HG02588 (cell line): Measurements from ENCODE around the gene TRIM43B.
"Not testable (repeated sequence)": the region's sequence is repeated elsewhere in the genome, so short reads cannot be mapped to it uniquely, and the experiment has no call there.

Experiments used
- ATAC-seq: cut with Tn5 transposase; IDR thresholded peaks from one replicate; pipeline ENCODE4 v1.9.1; 2021; ENCODE audit warnings: mild to moderate bottlenecking, moderate library complexity; ENCODE audit not compliant: unreplicated experiment

TRIM43B gene

DNA sequence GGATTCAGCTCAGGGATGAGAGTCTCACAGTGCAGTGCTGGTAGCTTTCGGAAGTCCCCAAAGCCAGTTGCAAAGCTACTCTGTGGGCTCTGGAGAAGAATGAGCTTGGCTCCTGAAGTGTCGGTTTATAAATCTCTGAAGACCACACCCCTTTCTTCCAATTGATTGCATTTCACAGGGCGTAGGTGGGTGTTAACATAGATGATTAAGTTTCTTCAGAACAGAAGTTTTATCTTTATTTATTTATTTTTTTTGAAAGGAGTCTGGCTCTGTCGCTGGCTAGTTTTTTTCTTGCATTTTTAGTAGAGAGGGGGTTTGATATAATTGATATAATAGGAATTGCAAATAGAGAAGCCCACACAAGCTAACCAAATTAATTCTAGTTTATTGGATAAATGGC is at the start of gene TRIM43B:
Gene TRIM43B (minus strand): TSS at position 101 of the 400 bp plus-strand sequence. CDS start 2,040 bp downstream, outside the sequence.
- ATAC-seq: not testable (repeated sequence)

DNA sequence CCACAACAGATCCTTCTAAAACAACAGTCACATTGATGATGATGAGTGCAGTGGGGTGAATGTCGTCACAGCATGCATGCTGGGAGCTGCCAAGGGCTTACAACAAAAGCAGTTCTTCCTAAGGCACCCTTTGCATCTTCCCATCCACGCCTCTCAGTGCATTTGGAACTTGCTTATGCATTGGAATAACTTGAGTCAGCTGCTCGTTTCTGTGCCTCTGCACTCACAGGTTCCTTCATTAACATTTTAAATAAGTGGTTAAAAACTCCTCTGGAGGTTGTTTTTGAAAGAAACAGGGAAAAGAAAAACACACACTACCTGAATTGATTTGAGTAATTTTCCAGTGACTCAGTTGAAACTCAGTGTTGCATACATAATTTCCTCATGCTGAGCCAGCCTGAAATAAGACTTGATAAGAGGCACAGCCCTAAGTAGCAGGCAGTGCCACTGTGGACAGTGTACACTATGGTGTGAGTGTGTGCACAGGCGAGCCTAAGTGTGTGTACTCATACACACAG is 46.8 kb upstream of the TRIM43B start:
- peak; percentile 17 for ATAC-seq

DNA sequence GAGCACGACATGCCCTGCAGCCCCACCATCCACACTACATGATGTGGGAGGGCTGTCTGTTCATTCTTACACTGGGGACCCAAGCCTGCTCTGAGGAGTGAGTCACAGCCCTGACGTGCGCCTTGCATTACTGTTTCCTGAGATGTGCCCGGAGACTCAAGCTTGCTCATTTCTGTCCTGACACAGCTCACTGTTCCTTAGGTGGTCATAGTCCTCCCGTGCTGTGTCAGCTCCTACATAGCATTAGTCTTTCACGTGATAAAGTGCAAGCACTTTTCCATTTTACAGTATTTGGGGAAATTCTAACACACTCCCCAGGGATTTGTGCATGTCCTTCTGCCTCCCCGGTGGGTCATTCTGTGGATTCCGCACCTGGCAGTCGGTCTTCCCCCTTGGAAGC is 46.2 kb upstream of the TRIM43B start:
- ATAC-seq: peak; percentile 66

DNA sequence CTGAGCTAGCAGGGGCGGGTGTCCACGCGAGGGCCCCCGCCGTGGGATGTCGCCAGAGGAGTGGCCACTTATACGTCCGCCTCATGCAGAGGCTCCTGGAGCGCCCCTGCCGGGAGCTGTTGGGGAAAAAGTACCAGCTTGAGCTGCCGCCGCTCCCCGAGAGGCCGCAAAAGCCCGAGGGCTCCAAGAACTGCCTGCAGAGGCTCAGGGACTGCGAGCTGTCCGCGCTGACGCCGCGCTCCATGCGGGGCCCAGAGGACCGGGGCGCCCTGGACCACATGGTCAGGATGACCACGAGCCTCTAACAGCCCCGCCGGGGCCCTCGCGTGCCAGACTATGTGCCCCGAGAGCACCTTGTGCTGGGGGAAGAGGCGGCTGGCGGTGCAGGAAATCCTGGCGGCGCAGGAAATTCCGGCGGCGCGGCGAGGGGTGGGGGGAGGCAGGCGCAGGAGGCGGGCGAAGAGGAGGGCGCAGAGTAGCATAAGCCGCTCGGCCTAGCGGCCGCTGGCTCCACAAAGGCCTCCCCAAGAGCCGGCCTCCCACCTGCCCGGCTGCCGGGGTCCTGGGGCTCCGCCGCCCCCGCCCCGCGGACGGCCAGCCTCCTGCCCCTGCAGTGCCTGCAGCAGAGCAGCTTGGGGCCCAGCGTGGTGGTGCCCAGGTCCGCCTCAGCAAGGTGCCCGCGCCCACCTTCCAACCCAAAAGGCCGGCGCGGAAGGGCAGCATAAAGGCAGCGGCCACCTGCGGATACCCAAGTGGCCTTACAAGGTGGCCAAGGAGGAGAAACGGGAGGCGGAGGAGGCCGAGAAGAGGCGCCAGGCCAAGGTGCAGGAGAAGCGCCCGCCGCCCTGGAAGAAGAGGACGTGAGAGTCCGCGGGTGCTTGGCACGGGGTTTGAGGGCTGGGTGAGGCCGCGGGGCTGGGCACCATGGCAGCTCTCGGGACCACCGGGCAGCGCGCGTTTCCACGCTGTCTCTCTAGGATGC is 42.1 kb upstream of the TRIM43B start:
- ATAC-seq: peak; percentile 66

DNA sequence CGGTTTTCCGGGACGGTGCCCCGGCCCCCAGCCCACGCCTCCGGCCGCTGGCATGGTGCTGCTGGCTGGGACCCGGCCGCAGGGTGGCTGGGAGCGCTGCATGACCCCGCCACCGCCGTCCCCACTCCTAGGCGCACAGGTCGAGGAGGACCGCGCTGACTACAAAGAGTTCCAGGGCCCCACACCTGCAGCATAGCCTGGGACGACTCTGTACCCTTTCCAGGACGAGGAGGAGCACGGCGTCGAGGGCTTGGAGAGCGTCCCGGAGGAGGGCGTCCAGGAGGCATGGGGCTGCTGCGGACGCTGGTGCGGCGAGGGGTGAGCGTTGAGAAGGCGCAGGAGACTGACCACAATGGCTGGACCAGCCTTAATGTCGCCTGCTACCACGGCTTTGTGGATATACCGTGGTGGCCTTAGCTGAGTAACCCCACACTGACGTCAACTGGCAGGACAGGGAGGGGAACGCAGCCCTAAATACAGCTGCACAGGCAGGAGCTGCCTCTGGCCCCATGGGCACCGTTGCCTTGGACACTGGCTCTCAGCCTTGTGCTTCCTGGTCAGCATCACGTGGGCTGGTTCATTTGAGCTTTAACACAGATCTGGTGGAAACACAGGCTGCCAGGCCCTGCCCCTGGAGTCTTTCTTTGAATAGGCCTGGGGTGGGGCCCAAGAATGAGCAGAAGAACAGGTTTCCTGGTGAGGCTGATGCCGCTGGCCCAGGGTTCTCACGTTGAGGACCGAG is 40.9 kb upstream of the TRIM43B start:
- no peak for ATAC-seq

DNA sequence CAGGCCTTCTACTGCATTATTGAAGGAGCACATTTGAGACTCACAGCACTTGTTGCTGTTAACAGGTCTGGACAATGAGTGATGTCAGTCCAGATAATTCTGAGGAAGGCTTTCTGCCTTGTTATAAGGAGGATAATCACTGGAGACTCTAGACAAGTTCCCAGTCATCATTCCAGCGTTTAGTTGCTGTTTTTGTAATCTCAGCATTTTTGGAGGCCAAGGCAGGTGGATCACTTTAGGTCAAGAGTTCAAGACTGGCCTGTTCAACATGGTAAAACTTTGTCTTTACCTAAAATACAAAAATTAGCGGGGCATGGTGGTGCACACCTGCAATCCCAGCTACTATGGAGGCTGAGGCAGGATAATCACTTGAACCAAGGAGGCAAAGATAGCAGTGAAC is 39.6 kb upstream of the TRIM43B start:
- no peak for ATAC-seq

DNA sequence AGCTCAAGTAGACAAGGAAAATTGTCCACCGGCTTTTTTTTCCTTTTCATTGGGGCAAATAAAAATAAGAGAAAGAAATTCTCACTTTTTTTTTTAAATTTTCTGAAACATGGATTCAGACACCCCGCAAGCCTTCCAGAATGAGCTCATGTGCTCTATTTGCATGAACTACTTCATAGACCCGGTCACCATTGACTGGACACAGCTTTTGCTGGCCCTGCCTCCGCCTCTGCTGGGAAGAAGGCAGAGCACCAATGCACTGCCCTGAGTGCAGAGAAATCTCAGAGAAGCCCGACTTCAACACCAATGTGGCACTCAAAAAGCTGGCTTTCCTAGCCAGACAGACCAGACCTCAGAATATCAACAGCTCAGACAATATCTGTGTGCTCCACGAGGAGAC is 30.2 kb upstream of the TRIM43B start:
- ATAC-seq: no peak

DNA sequence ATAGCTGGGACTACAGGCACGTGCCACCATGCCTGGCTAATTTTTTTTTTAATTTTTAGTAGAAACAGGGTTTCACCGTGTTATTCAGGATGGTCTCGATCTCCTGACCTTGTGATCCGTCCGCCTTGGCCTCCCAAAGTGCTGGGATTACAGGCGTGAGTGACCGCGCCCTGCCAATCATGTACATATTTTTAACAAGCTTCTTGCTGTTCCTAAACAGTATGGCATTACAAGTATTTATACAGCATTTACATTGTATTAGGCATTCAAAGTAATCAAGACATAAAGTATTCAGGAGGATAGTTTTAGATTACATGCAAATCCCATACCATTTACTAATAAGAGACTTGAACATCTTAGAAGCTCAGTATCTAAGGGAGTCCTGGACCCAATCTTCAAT is 29.7 kb upstream of the TRIM43B start:
- ATAC-seq: not testable (repeated sequence)

- no peak for ATAC-seq
Measured at GRCh38 chr2:95509408-95509807, 24.9 kb upstream of the TRIM43B start.

- ATAC-seq: no peak
Measured at GRCh38 chr2:95505222-95505621, 20.7 kb upstream of the TRIM43B start.

GRCh38 chr2:95500854-95501253 is 16.3 kb upstream of the TRIM43B start:
- no peak for ATAC-seq

DNA sequence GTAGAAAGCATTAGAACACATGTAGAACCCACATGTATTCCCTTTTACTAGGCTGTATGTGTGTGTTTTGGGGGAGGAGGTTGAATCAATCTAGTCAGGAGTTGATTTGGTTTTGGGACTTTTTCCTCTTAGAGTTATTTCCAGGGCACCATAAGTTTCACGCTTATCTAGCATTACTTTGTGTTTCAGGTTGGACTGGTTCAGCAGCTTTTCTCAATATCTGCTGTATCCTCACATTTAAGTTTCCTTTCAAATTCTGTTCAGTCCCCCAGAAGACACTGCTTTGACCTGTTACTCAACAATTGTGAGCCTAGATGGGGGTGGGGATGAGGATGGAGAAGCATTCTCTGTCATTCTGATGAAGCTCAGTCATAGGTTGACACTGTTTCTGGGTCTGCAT is 7.5 kb upstream of the TRIM43B start:
- ATAC-seq: not testable (repeated sequence)

DNA sequence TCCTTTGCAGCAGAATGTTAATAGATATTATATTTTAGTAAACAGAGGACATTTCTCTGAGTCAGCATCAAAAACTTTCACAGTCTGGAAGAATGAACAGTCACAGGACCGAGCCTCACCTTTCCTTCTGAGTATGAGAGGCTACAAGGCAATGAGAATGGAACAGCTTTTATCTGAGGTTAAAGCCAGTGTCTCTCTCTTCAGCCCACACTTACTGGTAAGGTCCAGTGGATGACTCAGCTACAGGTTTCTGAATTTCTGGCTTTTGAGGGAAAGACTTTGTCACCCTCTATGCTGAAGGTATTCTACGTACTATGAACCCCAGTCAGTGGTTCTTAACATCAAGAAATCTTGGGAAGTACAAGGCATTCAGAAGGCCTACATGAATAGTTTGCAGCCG is 9.5 kb downstream of the TRIM43B start:
- not testable (repeated sequence) for ATAC-seq

GRCh38 chr2:95467984-95468383 is 16.6 kb downstream of the TRIM43B start:
- not testable (repeated sequence) for ATAC-seq

- not testable (repeated sequence) for ATAC-seq
Measured at GRCh38 chr2:95466572-95466971, 18.0 kb downstream of the TRIM43B start.

DNA sequence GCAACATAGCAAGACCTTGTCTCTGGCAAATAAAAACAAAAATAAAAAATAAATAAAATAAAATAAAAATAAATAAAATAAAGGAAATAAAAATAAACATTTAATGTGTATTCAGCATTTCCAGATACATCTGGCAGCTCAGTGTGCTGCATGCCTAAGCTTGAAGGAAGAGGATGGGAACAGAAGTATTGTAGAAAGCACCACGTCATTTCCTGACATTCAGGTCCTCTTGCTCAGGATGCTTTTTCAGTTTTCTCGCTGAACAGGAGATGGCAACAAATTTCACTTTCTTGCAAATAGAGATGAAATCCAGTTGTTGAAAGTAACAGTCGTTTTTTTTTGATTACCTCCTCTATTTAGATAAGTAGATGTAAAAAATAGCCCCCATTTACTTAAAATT is 21.3 kb downstream of the TRIM43B start:
- not testable (repeated sequence) for ATAC-seq

DNA sequence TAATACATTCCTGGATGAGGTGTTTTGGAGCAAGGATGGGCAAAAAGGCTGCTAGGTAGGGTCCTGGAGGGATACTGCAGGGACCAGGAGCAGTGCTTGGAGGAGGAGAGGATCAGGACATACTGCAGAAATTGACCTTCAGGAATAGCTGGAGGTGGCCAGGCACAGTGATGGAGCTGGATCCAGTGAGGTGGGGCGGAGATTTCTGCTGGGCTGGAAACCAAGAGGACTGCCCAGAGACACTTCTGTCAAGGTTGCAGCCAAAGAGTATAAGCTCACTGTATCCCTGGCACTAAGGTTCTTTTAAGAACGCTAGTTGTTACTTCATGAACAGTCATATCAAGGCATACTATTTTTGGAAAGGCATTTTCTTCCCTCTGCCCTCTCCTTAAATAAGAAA is 39.2 kb downstream of the TRIM43B start:
- not testable (repeated sequence) for ATAC-seq

GRCh38 chr2:95442474-95443099 is 42.0 kb downstream of the TRIM43B start:
- not testable (repeated sequence) for ATAC-seq

GRCh38 chr2:95435872-95436209 is 48.7 kb downstream of the TRIM43B start:
- ATAC-seq: not testable (repeated sequence)

GRCh38 chr2:95435162-95435871 is 49.2 kb downstream of the TRIM43B start:
- ATAC-seq: not testable (repeated sequence)
